Breast epithelium (tissue), 4 donors: ENCODE results near the gene NEUROD1. TPM values are rescaled to one million over a fixed set of nuclear protein-coding genes. Genes with fewer than 3 reads are reported as not detected.

Experiments used
- DNase-seq, 2 donors: peaks; one replicate each; pipeline ENCODE4 v3.0.0-alpha.2; 2019; ENCODE audit warnings: low spot score in 2 of 2
- H3K27ac ChIP-seq, 2 donors: fragments of 200-600 bp; sonication (generic) in 1 of 2; one replicate each; pipeline ENCODE4 v1.5.1; 2016 to 2019; ENCODE audit warnings: mild to moderate bottlenecking in 1 of 2
- H3K27me3 ChIP-seq, 2 donors: fragments of 200-600 bp; sonication (generic) in 1 of 2; one replicate each; pipeline versions ENCODE4 v1.5.1 to v1.6.0; 2017 to 2019; ENCODE audit warnings: control low read depth in 1 of 2, mild to moderate bottlenecking in 1 of 2
- H3K36me3 ChIP-seq: fragments of 200-600 bp; one replicate; pipeline ENCODE4 v1.5.1; 2019
- H3K4me1 ChIP-seq, 2 donors: fragments of 200-600 bp; sonication (generic); one replicate each; pipeline ENCODE4 v1.5.1; 2016 to 2019; ENCODE audit warnings: control low read depth in 1 of 2
- H3K4me3 ChIP-seq, 3 donors: fragments of 200-600 bp; sonication (generic); 1 replicate in 2 of 3; 2 replicates in 1 of 3; pipeline ENCODE4 v1.5.1; 2016 to 2019; ENCODE audit warnings: mild to moderate bottlenecking in 3 of 3, moderate library complexity in 2 of 3
- H3K9me3 ChIP-seq, 2 donors: fragments of 200-600 bp; sonication (generic) in 1 of 2; one replicate each; pipeline ENCODE4 v1.5.1; 2016 to 2019; ENCODE audit warnings: control low read depth in 1 of 2
- POLR2A ChIP-seq: fragments of 450-650 bp; IDR thresholded peaks from one replicate; pipeline ENCODE4 v1.6.1; 2016; ENCODE audit warnings: antibody characterized with exemption, mild to moderate bottlenecking, moderate library complexity
- POLR2AphosphoS5 ChIP-seq, 3 donors: sonication (generic); formaldehyde crosslinking; IDR thresholded peaks; one replicate each; pipeline ENCODE4 v1.6.1; 2017; ENCODE audit warnings: antibody characterized with exemption in 3 of 3
- intact Hi-C: fragments of 100-400 bp; cut with DNase I; formaldehyde crosslinking; loops from one replicate; pipeline ENCODE4 v1.15.1; 2023; ENCODE audit warnings: low total_unique reads
- total RNA-seq, 3 donors: library from RNA; depleted of rRNA; stranded (reverse); fragments of >200 nt; gene quantifications; one replicate each; pipeline ENCODE4 v1.1.0, GENCODE V29; 2016
- TF ChIP-seq, protein P1 (sequence below), 3 donors: fragments of 450-650 bp; IDR thresholded peaks; one replicate each; pipeline ENCODE4 v1.5.1; 2016 to 2017; ENCODE audit warnings: antibody characterized with exemption in 3 of 3, mild to moderate bottlenecking in 3 of 3, moderate library complexity in 3 of 3

Gene NEUROD1
- total RNA-seq, 3 donors from 2014 or later: not detected

- Histone ChIP-seq H3K36me3 (no peaks in the 10 kb centered on the region), H3K27me3 (peaks cover 7 to 49% of the 10 kb centered on the region in 2 donors), H3K4me1 (no peaks in the 10 kb centered on the region), H3K27ac (no peak overlapping the region), H3K9me3 (no peaks in the 10 kb centered on the region), H3K4me3 (no peak overlapping the region)
- TF ChIP-seq POLR2AphosphoS5 (IDR thresholded peaks at IDR 0.05) (no peak), POLR2A (no peak)
- TF ChIP-seq, protein P1, sequence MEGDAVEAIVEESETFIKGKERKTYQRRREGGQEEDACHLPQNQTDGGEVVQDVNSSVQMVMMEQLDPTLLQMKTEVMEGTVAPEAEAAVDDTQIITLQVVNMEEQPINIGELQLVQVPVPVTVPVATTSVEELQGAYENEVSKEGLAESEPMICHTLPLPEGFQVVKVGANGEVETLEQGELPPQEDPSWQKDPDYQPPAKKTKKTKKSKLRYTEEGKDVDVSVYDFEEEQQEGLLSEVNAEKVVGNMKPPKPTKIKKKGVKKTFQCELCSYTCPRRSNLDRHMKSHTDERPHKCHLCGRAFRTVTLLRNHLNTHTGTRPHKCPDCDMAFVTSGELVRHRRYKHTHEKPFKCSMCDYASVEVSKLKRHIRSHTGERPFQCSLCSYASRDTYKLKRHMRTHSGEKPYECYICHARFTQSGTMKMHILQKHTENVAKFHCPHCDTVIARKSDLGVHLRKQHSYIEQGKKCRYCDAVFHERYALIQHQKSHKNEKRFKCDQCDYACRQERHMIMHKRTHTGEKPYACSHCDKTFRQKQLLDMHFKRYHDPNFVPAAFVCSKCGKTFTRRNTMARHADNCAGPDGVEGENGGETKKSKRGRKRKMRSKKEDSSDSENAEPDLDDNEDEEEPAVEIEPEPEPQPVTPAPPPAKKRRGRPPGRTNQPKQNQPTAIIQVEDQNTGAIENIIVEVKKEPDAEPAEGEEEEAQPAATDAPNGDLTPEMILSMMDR (IDR thresholded peaks at IDR 0.05): no peak
- no peak for DNase-seq
- intact Hi-C loops: no loop called here
Observed at GRCh38 chr2:181686576-181687185, 6.4 kb upstream of the NEUROD1 start.

DNA sequence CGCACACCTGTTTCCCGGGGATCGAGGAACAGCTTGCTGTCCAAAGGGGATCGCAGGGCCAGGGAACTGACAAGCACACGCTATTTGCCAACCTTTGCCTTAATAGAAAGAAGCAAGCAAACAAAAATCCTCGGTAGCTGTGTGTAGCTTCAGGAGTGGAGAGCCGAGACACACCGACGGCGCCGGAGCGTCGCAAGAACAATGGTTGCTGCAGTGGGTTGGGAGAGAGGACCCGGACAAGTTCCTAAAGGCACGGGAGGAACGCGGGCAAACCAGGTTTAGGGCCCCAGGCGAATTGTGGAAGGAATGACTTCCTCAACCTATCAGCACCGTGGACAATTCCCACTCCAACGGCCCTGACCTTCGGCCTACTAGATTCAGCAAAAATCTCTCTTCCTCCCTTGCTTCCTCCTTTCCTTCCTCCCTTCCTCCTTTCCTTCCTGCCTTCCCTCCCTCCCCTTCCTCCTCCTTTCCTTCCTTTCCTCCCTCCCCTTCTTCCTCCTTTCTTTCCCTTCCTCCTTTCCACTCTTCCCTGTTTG lies 4.9 kb upstream of the NEUROD1 start:
- H3K27me3 ChIP-seq: peaks cover 10 to 64% of the 10 kb centered on the region in 2 donors
- no peaks in the 10 kb centered on the region for H3K36me3 ChIP-seq
- TF ChIP-seq POLR2AphosphoS5 (IDR thresholded peaks at IDR 0.05): no peak
- TF ChIP-seq, protein P1 (IDR thresholded peaks at IDR 0.05): no peak
- TF ChIP-seq POLR2A: no peak
- H3K4me1 ChIP-seq: no peaks in the 10 kb centered on the region
- H3K9me3 ChIP-seq: no peaks in the 10 kb centered on the region
- intact Hi-C loops: no loop called here
- H3K4me3 ChIP-seq: no peak overlapping the region
- DNase-seq: no peak
- no peak overlapping the region for H3K27ac ChIP-seq

- H3K4me3 ChIP-seq: peak overlapping the region in 1 of 3 donors; percentile 56
- H3K27ac ChIP-seq: no peak overlapping the region
- no peak for DNase-seq
- no peaks in the 10 kb centered on the region for H3K36me3 ChIP-seq
- H3K9me3 ChIP-seq: no peaks in the 10 kb centered on the region
- TF ChIP-seq POLR2A: no peak
- TF ChIP-seq POLR2AphosphoS5 (IDR thresholded peaks at IDR 0.05): no peak
- TF ChIP-seq, protein P1 (IDR thresholded peaks at IDR 0.05): no peak
- peaks cover 10 to 68% of the 10 kb centered on the region in 2 donors for H3K27me3 ChIP-seq
- intact Hi-C loops: no loop called here
- no peaks in the 10 kb centered on the region for H3K4me1 ChIP-seq
Observed at GRCh38 chr2:181684454-181685149, 4.3 kb upstream of the NEUROD1 start.

DNA sequence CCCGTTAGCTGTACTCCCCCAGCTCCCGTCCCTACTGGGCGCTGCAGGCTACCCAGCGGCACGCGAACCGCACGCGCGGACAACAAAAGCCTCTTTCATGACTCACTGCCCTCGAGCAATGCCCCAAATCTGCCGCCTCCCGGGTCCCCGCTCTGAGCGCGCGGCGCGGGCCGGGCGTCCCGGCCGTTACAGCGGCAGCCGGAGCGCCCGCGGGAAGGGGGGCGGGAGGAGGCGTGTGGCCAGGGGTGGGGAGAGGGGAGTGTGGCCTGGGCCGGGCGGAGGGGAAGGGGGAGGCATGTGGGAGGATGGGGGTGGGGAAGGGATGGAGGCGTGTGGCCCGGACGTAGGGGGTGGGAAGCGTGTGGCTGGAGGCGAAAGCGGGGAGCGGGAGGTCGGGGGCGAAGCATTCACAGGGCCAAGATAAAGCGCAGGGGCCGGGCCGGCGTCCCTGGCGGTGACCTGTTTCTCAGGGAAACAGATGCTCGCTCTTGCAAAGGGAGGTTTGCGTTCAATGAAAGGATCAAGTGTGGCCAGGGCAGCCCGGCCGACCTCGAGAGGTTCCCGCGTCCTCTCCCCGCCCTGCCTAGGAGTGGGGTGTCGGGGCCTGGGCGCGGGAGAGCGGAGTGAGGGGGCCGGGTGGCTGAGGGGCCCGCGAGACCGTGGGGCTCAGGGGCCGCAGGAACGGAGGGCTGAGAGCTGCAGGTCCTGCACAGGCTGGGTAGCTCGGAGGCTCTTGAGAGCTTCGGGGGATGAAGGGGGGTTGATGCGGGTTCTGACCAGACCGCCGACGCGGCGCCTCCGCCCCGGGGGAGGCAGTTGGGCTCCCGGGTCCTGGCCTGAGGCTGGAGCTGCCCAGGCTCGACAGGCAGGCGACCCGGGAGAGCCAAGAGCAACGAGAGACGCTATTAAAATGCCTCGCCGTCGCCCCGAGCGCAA lies 3.5 kb upstream of the NEUROD1 start:
- TF ChIP-seq POLR2AphosphoS5 (IDR thresholded peaks at IDR 0.05) (no peak), POLR2A (no peak)
- TF ChIP-seq, protein P1 (IDR thresholded peaks at IDR 0.05): no peak
- no peaks in the 10 kb centered on the region for H3K36me3 ChIP-seq
- peak overlapping the region in 2 of 3 donors; percentile 18 to 56 for H3K4me3 ChIP-seq
- intact Hi-C loops: no loop called here
- DNase-seq: no peak
- no peaks in the 10 kb centered on the region for H3K4me1 ChIP-seq
- H3K9me3 ChIP-seq: no peaks in the 10 kb centered on the region
- H3K27ac ChIP-seq: no peak overlapping the region
- peaks cover 10 to 76% of the 10 kb centered on the region in 2 donors for H3K27me3 ChIP-seq
